K562 (cell line): Measurements from ENCODE around the gene COL25A1. TPM values are rescaled to one million over a fixed set of nuclear protein-coding genes. Genes with fewer than 3 reads are reported as not detected.
A peak's percentile ranks its signal among the peaks of the same experiment; 100 is the strongest.

Experiments
- ATAC-seq: fragments of 200-7000 bp; cut with Tn5 transposase; 3 replicates; pipeline ENCODE4 v1.9.1; 2020; ENCODE audit warnings: moderate library complexity
- BruUV-seq: library from RNA; stranded (reverse); fragments of 400-500 nt; replicated peaks from 2 replicates; lab custom pipeline; 2021; lab: Mats Ljungman, UMichigan
- CTCF ChIA-PET: fragments of 300-600 bp; formaldehyde crosslinking; extraction: SDS; loops from one replicate; lab custom pipeline; 2021; ENCODE audit warnings: low intra/inter-chr PET ratio; lab: Yijun Ruan, JAX
- POLR2A ChIA-PET: fragments of 300-600, 350-650 bp; sonication (Branson Sonifier 250); formaldehyde crosslinking; extraction: SDS; loops from one replicate; lab custom pipeline; 2021; ENCODE audit warnings: antibody characterized with exemption, inconsistent platforms; lab: Yijun Ruan, JAX
- DNase-seq, 4 experiments: peaks; one replicate each; pipeline versions ENCODE4 v3.0.0 to v3.0.0-alpha.2; 2011 to 2018; ENCODE audit warnings: low spot score in 3 of 4, mixed read lengths in 3 of 4; ENCODE audit errors: extremely low read depth in 1 of 4
- FAIRE-seq: peaks from 2 replicates; lab custom pipeline; 2011; peaks lifted over from hg19 to GRCh38; lab: Jason Lieb, UNC
- H2AFZ ChIP-seq: 2 replicates; pipeline ENCODE4 v1.6.0; 2011; ENCODE audit warnings: low read depth, low read length, control low read depth, inconsistent platforms
- H3K27ac ChIP-seq: fragments of 200-600 bp; 3 replicates; pipeline ENCODE4 v1.8.0; 2011; ENCODE audit warnings: low read depth, mild to moderate bottlenecking, control low read depth, inconsistent platforms, low read length, moderate library complexity, mixed read lengths; ENCODE audit errors: extremely low read depth
- H3K27me3 ChIP-seq, 2 experiments: fragments of 300-600 bp in 1 of 2; 2 replicates in 1 of 2; 3 replicates in 1 of 2; pipeline versions ENCODE4 v1.6.0 to v1.8.0; 2011; ENCODE audit warnings: inconsistent platforms in 2 of 2, low read length in 2 of 2, mild to moderate bottlenecking in 1 of 2, mixed read lengths in 1 of 2, moderate library complexity in 1 of 2; ENCODE audit not compliant: control insufficient read depth in 2 of 2, insufficient read depth in 2 of 2
- H3K36me3 ChIP-seq: fragments of 300-600 bp; 3 replicates; pipeline ENCODE4 v1.8.0; 2011; ENCODE audit warnings: mild to moderate bottlenecking, low read length, inconsistent platforms; ENCODE audit not compliant: control insufficient read depth, insufficient read depth
- H3K4me1 ChIP-seq, 2 experiments: fragments of 200-600 bp in 1 of 2; replicated peaks in 1 of 2; 2 replicates in 1 of 2; 3 replicates in 1 of 2; pipeline versions ENCODE4 v1.5.1 to v1.8.0; 2011; ENCODE audit warnings: inconsistent platforms in 2 of 2, low read length in 2 of 2, mild to moderate bottlenecking in 1 of 2, mixed read lengths in 1 of 2, moderate library complexity in 1 of 2; ENCODE audit not compliant: control insufficient read depth in 2 of 2, insufficient read depth in 2 of 2
- H3K4me2 ChIP-seq: 2 replicates; pipeline ENCODE4 v1.6.1; 2011; ENCODE audit warnings: low read length, control low read depth, inconsistent platforms, mixed read lengths; ENCODE audit not compliant: insufficient read depth
- H3K4me3 ChIP-seq: fragments of 200-600 bp; sonication (generic), shearing (Covaris generic); 2 replicates; pipeline ENCODE4 v1.5.1; 2016; ENCODE audit warnings: control low read depth, inconsistent platforms
- H3K79me2 ChIP-seq: fragments of 200-600 bp; 3 replicates; pipeline ENCODE4 v1.8.0; 2011; ENCODE audit warnings: low read length, inconsistent platforms; ENCODE audit not compliant: control insufficient read depth, insufficient read depth
- H3K9ac ChIP-seq, 2 experiments: 2 replicates each; pipeline versions ENCODE4 v1.6.0 to v1.6.1; 2011; ENCODE audit warnings: low read depth in 2 of 2, low read length in 2 of 2, control low read depth in 1 of 2, inconsistent platforms in 1 of 2, mild to moderate bottlenecking in 1 of 2, mixed read lengths in 1 of 2; ENCODE audit not compliant: insufficient read depth in 1 of 2
- H3K9me1 ChIP-seq: one replicate; pipeline ENCODE4 v1.6.0; 2011; ENCODE audit warnings: inconsistent platforms, mild to moderate bottlenecking, low read length, moderate library complexity; ENCODE audit not compliant: control insufficient read depth, insufficient read depth
- H3K9me3 ChIP-seq: replicated peaks from 2 replicates; pipeline ENCODE4 v1.5.1; 2011; ENCODE audit warnings: low read depth, low read length, inconsistent platforms; ENCODE audit not compliant: control insufficient read depth, insufficient read depth
- H4K20me1 ChIP-seq: replicated peaks from 2 replicates; pipeline ENCODE4 v1.6.1; 2011; ENCODE audit warnings: low read length, inconsistent platforms, mixed read lengths; ENCODE audit not compliant: control insufficient read depth, insufficient read depth
- CEBPB ChIP-seq: fragments of 450-650 bp; IDR thresholded peaks from 2 replicates; pipeline ENCODE4 v1.6.1; 2016; ENCODE audit warnings: missing genetic modification characterization, missing compliant biosample characterization
- CEBPG ChIP-seq, 3 experiments: fragments of 200-800 bp in 1 of 3; sonication (Bioruptor generic) in 1 of 3; sonication (generic) in 1 of 3; formaldehyde crosslinking in 1 of 3; IDR thresholded peaks in 2 of 3; conservative IDR thresholded peaks in 1 of 3; 2 replicates each; pipeline versions ENCODE4 v1.6.1 to v1.8.0; 2016 to 2022; ENCODE audit warnings: missing compliant biosample characterization in 2 of 3, missing genetic modification characterization in 2 of 3, mild to moderate bottlenecking in 1 of 3, missing genetic modification reagents in 1 of 3
- FOXK2 ChIP-seq, 2 experiments: fragments of 450-650 bp; IDR thresholded peaks in 1 of 2; conservative IDR thresholded peaks in 1 of 2; 2 replicates each; pipeline ENCODE4 v1.6.1; 2016; ENCODE audit warnings: low read depth in 2 of 2, mild to moderate bottlenecking in 1 of 2
- NFIC ChIP-seq: fragments of 450-650 bp; IDR thresholded peaks from 2 replicates; pipeline ENCODE4 v1.6.1; 2017; ENCODE audit warnings: mild to moderate bottlenecking, inconsistent platforms
- TAF1 ChIP-seq: IDR thresholded peaks from 2 replicates; pipeline ENCODE4 v1.6.1; 2011; ENCODE audit warnings: mild to moderate bottlenecking, low read length, moderate library complexity; ENCODE audit not compliant: insufficient read depth, control insufficient read depth, severe bottlenecking; ENCODE audit errors: extremely low read depth
- WGBS: fragments of 100-300 bp; shearing (Covaris generic); methylation state at CpG from one replicate; pipeline ENCODE4 v1.1.6; 2016; ENCODE audit warnings: low coverage, mixed read lengths; ENCODE audit not compliant: insufficient coverage; ENCODE audit errors: missing lambda C conversion rate; 5-methylcytosine and 5-hydroxymethylcytosine counted together
- in situ Hi-C: fragments of 300-500 bp; cut with MboI; formaldehyde crosslinking; loops from 4 replicates; pipeline ENCODE4 v1.15.0; 2018; ENCODE audit warnings: inconsistent platforms, mixed read lengths
- intact Hi-C: fragments of 100-400 bp; cut with micrococcal nuclease; formaldehyde crosslinking; loops from 2 replicates; pipeline ENCODE4 v1.14.2; 2022
- polyA plus RNA-seq, 8 experiments: library from polyadenylated mRNA; depleted of rRNA in 4 of 8; stranded (reverse) in 5 of 8; unstranded in 3 of 8; fragments of >200 nt; fragmentation: Nextera tagmentation in 2 of 8; fragmentation: Illumina TruSeq in 1 of 8; extraction: Ambion mirVana in 2 of 8; extraction: Trizol in 1 of 8; gene quantifications; 2 replicates each; pipeline versions ENCODE4 v1.2.1 to v1.2.3, GENCODE V29; 2011 to 2014; ENCODE audit warnings: inconsistent platforms in 1 of 8, missing spikeins in 1 of 8
- total RNA-seq, 7 experiments: library from RNA; depleted of rRNA in 6 of 7; stranded (reverse); fragments of >200 nt in 6 of 7; fragmentation: Illumina TruSeq in 2 of 7; extraction: Trizol in 2 of 7; gene quantifications; 2 replicates each; pipeline versions ENCODE4 v1.2.1 to v1.2.3, GENCODE V29; 2011 to 2021; ENCODE audit warnings: low replicate concordance in 1 of 7

COL25A1 gene
- total and polyA plus RNA-seq, 9 of the 15 experiments (the other 6 are each of a cell fraction or from before 2014, with no cell fraction given): 0.03 to 0.62 (median 0.27) TPM

DNA sequence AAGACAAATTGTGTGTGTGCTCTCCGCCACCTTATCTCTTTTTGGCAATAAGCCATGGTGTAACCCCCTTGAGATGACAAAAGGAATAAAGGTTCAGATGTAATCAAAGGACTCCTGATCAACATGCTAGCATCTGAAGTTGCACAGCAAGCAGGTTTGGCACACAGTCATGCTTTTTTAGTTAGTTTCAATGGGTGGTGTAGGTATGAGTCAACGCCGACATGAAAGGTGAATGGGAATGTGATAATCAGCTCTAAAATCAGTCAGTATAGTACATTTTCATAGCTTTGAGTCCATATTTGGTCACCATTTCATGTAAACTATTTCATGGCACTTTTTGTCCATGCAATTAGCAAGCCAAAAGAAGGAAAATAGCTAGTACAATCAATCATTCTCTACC, 489.2 kb downstream of the COL25A1 start:
- Histone ChIP-seq H3K79me2 (no peaks in the 10 kb centered on the region), H2AFZ (no peak overlapping the region), H3K9me1 (no peaks in the 10 kb centered on the region), H3K4me1 (no peaks in the 10 kb centered on the region), H3K36me3 (no peaks in the 10 kb centered on the region), H3K27ac (no peak overlapping the region), H4K20me1 (no peaks in the 10 kb centered on the region), H3K9me3 (no peaks in the 10 kb centered on the region), H3K27me3 (peaks cover 0 to 6% of the 10 kb centered on the region in 2 experiments; a peak in 2 of 5 replicates), H3K4me3 (no peak overlapping the region), H3K9ac (no peak overlapping the region), H3K4me2 (no peak overlapping the region)
- TF ChIP-seq FOXK2 (conservative IDR thresholded peaks at IDR 0.05 in 1 of 2, IDR thresholded peaks at IDR 0.05 in 1 of 2; ENCODE audit: low read depth in 2 of 2) (no peak), NFIC (peak; percentile 32; the same call in 1 of the 2 replicates)
- no peak for DNase-seq
- intact Hi-C loops: no loop called here
- BruUV-seq: no TSS peak
- in situ Hi-C loops: no loop called here
- 0% methylated on average over 3 of the region's 3 CpGs for WGBS
- FAIRE-seq: peak; percentile 6
- ChIA-PET CTCF (no interaction called here), POLR2A (no interaction called here)
- no peak for ATAC-seq

DNA sequence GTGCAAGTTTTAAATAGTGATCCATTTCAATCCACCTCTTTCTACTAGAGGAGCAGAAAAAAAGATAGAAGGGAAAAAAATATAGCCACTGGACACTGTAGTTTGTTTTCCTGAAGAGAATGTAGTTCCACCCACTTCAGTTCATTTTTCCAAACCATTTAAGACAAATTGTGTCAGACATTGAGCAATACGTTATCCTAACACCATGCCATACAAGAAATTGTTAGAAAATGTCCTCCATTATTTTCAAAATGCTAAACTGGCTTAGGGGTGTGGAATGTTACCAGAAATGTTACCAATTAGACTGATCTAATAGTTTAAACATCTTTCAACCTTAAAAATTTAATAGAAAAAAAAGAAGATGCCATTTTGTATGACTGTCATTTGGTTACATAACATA, 491.0 kb downstream of the COL25A1 start:
- no peak overlapping the region for H3K9ac ChIP-seq
- ATAC-seq (no peak), DNase-seq (no peak), FAIRE-seq (no peak)
- no peak overlapping the region for H3K27ac ChIP-seq
- CTCF ChIA-PET: no interaction called here
- H3K36me3 ChIP-seq: no peaks in the 10 kb centered on the region
- intact Hi-C loops: no loop called here
- TF ChIP-seq CEBPG (CRISPR knock-in tag; IDR thresholded peaks at IDR 0.05) (no peak), CEBPG (tag; conservative IDR thresholded peaks at IDR 0.05 in 1 of 2, IDR thresholded peaks at IDR 0.05 in 1 of 2) (0 out of 4 replicates have a peak, but pooled peaks of 1 of the 2 experiments have one; percentile 7), TAF1 (no peak), CEBPB (peak; percentile 37; the same call in 1 of the 2 replicates)
- no TSS peak for BruUV-seq
- H3K4me2 ChIP-seq: no peak overlapping the region
- no peak overlapping the region for H2AFZ ChIP-seq
- no peak overlapping the region for H3K4me3 ChIP-seq
- POLR2A ChIA-PET: no interaction called here
- WGBS: 0% methylated on average over 1 of the region's 1 CpG
- H3K79me2 ChIP-seq: no peaks in the 10 kb centered on the region
- H3K9me3 ChIP-seq: no peaks in the 10 kb centered on the region
- no peaks in the 10 kb centered on the region for H3K9me1 ChIP-seq
- H4K20me1 ChIP-seq: no peaks in the 10 kb centered on the region
- H3K27me3 ChIP-seq: peaks cover 0 to 6% of the 10 kb centered on the region in 2 experiments; a peak in 2 of 5 replicates
- in situ Hi-C loops: no loop called here
- H3K4me1 ChIP-seq: no peaks in the 10 kb centered on the region
